Measurements from ENCODE around the gene ALDH1A2.
A peak's percentile ranks its signal among the peaks of the same experiment; 100 is the strongest.

ALDH1A2 gene

GRCh38 chr15:58043192-58043903 is 22.2 kb downstream of the ALDH1A2 start:
- peak; percentile 85 for TF ChIP-seq CTCF (IDR thresholded peaks at IDR 0.05; ENCODE audit: low read depth, low read length)
- Histone ChIP-seq H3K27me3 (peaks cover 23% of the 10 kb centered on the region), H3K9me3 (no peaks in the 10 kb centered on the region), H3K4me3 (ENCODE audit: low read depth, low read length) (no peak overlapping the region), H3K4me1 (no peaks in the 10 kb centered on the region; the same call in 1 of the 2 replicates), H3K36me3 (no peaks in the 10 kb centered on the region)
- DNase-seq = peak; percentile 64

GRCh38 chr15:58042006-58042405 is 23.5 kb downstream of the ALDH1A2 start:
- Histone ChIP-seq H3K27me3 (peaks cover 21% of the 10 kb centered on the region), H3K36me3 (no peaks in the 10 kb centered on the region), H3K9me3 (no peaks in the 10 kb centered on the region), H3K4me1 (no peaks in the 10 kb centered on the region; the same call in 1 of the 2 replicates), H3K4me3 (ENCODE audit: low read depth, low read length) (no peak overlapping the region)
- DNase-seq = no peak
- TF ChIP-seq CTCF (IDR thresholded peaks at IDR 0.05; ENCODE audit: low read depth, low read length) = no peak

- H3K4me3 ChIP-seq (ENCODE audit: low read depth, low read length) = no peak overlapping the region
- H3K27me3 ChIP-seq = peaks cover 5% of the 10 kb centered on the region; the same call in 1 of the 2 replicates
- DNase-seq = no peak
- H3K4me1 ChIP-seq = no peaks in the 10 kb centered on the region; the same call in 1 of the 2 replicates
- no peak for TF ChIP-seq CTCF (IDR thresholded peaks at IDR 0.05; ENCODE audit: low read depth, low read length)
- H3K36me3 ChIP-seq = no peaks in the 10 kb centered on the region
- no peaks in the 10 kb centered on the region for H3K9me3 ChIP-seq
These were observed 25.4 kb downstream of the ALDH1A2 start for GRCh38 chr15:58040150-58040549.

- H3K27me3 ChIP-seq = peaks cover 5% of the 10 kb centered on the region; the same call in 1 of the 2 replicates
- DNase-seq = no peak
- H3K36me3 ChIP-seq = no peaks in the 10 kb centered on the region
- no peak overlapping the region for H3K4me3 ChIP-seq (ENCODE audit: low read depth, low read length)
- H3K9me3 ChIP-seq = no peaks in the 10 kb centered on the region
- no peak for TF ChIP-seq CTCF (IDR thresholded peaks at IDR 0.05; ENCODE audit: low read depth, low read length)
- H3K4me1 ChIP-seq = no peaks in the 10 kb centered on the region; the same call in 1 of the 2 replicates
These were observed 26.2 kb downstream of the ALDH1A2 start for GRCh38 chr15:58039079-58040035.

- no peaks in the 10 kb centered on the region; the same call in 1 of the 2 replicates for H3K4me1 ChIP-seq
- no peak overlapping the region for H3K4me3 ChIP-seq (ENCODE audit: low read depth, low read length)
- H3K36me3 ChIP-seq = no peaks in the 10 kb centered on the region
- H3K27me3 ChIP-seq = peaks cover 3% of the 10 kb centered on the region; the same call in 1 of the 2 replicates
- no peak for DNase-seq
- no peaks in the 10 kb centered on the region for H3K9me3 ChIP-seq
- TF ChIP-seq CTCF (IDR thresholded peaks at IDR 0.05; ENCODE audit: low read depth, low read length) = no peak
These were observed 27.0 kb downstream of the ALDH1A2 start for GRCh38 chr15:58038426-58039078.
